Neural crest cell (in vitro differentiated cells): Measurements from ENCODE around the gene IDH3B. TPM values are rescaled to one million over a fixed set of nuclear protein-coding genes. Genes with fewer than 3 reads are reported as not detected.
A peak's percentile ranks its signal among the peaks of the same experiment; 100 is the strongest.

ENCODE experiments used
- DNase-seq: peaks from one replicate; pipeline ENCODE4 v3.0.0; 2021; ENCODE audit warnings: low read depth, mixed read lengths, low spot score
- H3K27ac Mint-ChIP-seq: one replicate; pipeline ENCODE4 v1.8.0; 2021; ENCODE audit warnings: mild to moderate bottlenecking, mixed read lengths; ENCODE audit not compliant: unreplicated experiment
- H3K27me3 Mint-ChIP-seq: 2 replicates; pipeline ENCODE4 v1.8.0; 2021; ENCODE audit warnings: low read depth, mild to moderate bottlenecking, mixed read lengths
- H3K36me3 Mint-ChIP-seq: 2 replicates; pipeline ENCODE4 v1.8.0; 2021; ENCODE audit warnings: low read depth, mild to moderate bottlenecking, mixed read lengths
- H3K4me1 Mint-ChIP-seq: 2 replicates; pipeline ENCODE4 v1.8.0; 2021; ENCODE audit warnings: mixed read lengths
- H3K4me3 Mint-ChIP-seq: one replicate; pipeline ENCODE4 v1.8.0; 2021; ENCODE audit warnings: mild to moderate bottlenecking, mixed read lengths
- H3K9me3 Mint-ChIP-seq: 2 replicates; pipeline ENCODE4 v1.8.0; 2021; ENCODE audit warnings: mixed read lengths
- total RNA-seq: library from RNA; stranded (reverse); gene quantifications from 2 replicates; pipeline ENCODE4 v1.2.1, GENCODE V29; 2021
- TF ChIP-seq, protein P1 (sequence below): fragments of 200-600 bp; sonication (generic); conservative IDR thresholded peaks from 2 replicates; pipeline ENCODE4 v1.5.0; 2021; ENCODE audit warnings: antibody characterized with exemption, mild to moderate bottlenecking

IDH3B gene
- total RNA-seq, 1 donor from 2014 or later = 100 TPM

DNA sequence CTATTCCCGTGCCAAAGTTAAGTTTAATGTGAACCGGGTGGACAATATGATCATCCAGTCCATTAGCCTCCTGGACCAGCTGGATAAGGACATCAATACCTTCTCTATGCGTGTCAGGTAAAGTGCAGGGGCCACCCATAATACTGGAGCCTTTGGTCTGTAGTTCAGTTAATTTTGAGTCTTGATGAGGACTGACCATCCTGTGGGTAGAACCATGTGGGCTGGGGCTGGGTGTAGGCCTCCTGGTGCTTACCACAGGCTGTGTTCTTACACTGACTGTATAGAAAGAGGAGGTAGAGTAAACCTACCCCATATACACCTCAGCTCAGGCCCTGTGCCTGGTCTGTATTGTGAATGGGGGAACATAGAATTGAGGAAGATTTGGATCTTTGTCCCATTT lies 9.2 kb downstream of the IDH3B start:
- TF ChIP-seq, protein P1, sequence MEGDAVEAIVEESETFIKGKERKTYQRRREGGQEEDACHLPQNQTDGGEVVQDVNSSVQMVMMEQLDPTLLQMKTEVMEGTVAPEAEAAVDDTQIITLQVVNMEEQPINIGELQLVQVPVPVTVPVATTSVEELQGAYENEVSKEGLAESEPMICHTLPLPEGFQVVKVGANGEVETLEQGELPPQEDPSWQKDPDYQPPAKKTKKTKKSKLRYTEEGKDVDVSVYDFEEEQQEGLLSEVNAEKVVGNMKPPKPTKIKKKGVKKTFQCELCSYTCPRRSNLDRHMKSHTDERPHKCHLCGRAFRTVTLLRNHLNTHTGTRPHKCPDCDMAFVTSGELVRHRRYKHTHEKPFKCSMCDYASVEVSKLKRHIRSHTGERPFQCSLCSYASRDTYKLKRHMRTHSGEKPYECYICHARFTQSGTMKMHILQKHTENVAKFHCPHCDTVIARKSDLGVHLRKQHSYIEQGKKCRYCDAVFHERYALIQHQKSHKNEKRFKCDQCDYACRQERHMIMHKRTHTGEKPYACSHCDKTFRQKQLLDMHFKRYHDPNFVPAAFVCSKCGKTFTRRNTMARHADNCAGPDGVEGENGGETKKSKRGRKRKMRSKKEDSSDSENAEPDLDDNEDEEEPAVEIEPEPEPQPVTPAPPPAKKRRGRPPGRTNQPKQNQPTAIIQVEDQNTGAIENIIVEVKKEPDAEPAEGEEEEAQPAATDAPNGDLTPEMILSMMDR = no peak
- peaks cover 31% of the 10 kb centered on the region for H3K4me1 Mint-ChIP-seq
- peaks cover 3% of the 10 kb centered on the region for H3K27me3 Mint-ChIP-seq
- H3K27ac Mint-ChIP-seq = peak overlapping the region; percentile 35
- H3K4me3 Mint-ChIP-seq = peak overlapping the region; percentile 89
- peaks cover 52% of the 10 kb centered on the region for H3K36me3 Mint-ChIP-seq
- no peaks in the 10 kb centered on the region for H3K9me3 Mint-ChIP-seq
- no peak for DNase-seq

DNA sequence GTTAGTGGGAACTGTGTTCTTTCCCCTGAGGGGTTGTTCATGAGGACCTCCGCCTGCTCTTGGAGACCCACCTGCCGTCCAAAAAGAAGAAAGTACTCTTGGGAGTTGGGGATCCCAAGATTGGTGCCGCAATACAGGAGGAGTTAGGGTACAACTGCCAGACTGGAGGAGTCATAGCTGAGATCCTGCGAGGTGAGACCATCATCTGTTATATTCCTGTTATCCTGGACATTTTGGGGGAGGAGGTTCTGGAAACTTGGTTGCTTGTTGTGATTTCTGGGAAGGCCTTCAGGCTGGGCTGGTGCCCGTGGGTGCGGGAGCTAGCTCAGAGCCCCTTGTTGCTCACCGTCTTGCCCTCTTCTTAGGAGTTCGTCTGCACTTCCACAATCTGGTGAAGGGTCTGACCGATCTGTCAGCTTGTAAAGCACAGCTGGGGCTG lies 9.6 kb downstream of the IDH3B start:
- Mint-ChIP-seq H3K36me3 (peaks cover 48% of the 10 kb centered on the region), H3K9me3 (no peaks in the 10 kb centered on the region), H3K27ac (peak overlapping the region; percentile 50), H3K4me1 (peaks cover 31% of the 10 kb centered on the region), H3K27me3 (peaks cover under 1% of the 10 kb centered on the region), H3K4me3 (peak overlapping the region; percentile 89)
- no peak for DNase-seq
- TF ChIP-seq, protein P1 = no peak

DNA sequence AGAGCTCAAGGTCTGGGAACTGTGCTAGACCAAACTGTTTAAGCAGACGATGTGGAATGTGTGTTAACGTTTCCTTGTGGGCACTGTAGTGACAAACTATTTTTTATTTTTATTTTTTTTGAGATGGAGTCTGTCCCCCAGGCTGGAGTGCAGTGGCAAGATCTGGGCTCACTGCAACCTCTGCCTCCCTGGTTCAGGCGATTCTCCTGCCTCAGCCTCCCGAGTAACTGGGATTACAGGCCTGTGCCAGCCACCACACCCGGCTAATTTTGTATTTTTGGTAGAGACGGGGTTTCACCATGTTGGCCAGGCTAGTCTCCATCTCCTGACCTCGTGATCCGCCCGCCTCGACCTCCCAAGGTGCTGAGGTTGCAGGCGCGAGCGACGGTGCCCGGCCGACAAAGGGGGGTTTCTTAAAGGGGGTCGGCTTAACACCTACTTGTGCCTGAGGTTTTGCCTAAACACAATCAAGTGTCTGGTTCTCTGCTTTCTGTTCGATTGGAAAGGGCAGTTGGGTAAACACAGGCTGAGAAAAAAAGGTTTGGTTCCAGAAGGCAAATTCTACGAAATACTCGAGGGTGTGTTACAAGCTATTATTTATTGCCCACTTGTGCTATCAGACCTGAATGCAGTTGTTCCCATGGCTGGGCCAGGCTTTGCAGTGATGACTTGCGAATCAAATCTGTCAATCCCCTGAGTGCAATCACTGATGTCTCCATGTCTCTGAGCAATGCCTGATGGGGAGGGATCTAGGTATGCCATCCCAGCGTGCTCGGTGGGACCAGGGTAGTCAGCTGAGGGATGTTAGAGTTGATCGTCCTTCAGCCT lies 10.2 kb downstream of the IDH3B start:
- Mint-ChIP-seq H3K9me3 (no peaks in the 10 kb centered on the region), H3K36me3 (peaks cover 43% of the 10 kb centered on the region), H3K27ac (peak overlapping the region; percentile 50), H3K27me3 (no peaks in the 10 kb centered on the region), H3K4me3 (peak overlapping the region; percentile 89), H3K4me1 (peaks cover 31% of the 10 kb centered on the region)
- TF ChIP-seq, protein P1 = no peak
- no peak for DNase-seq

DNA sequence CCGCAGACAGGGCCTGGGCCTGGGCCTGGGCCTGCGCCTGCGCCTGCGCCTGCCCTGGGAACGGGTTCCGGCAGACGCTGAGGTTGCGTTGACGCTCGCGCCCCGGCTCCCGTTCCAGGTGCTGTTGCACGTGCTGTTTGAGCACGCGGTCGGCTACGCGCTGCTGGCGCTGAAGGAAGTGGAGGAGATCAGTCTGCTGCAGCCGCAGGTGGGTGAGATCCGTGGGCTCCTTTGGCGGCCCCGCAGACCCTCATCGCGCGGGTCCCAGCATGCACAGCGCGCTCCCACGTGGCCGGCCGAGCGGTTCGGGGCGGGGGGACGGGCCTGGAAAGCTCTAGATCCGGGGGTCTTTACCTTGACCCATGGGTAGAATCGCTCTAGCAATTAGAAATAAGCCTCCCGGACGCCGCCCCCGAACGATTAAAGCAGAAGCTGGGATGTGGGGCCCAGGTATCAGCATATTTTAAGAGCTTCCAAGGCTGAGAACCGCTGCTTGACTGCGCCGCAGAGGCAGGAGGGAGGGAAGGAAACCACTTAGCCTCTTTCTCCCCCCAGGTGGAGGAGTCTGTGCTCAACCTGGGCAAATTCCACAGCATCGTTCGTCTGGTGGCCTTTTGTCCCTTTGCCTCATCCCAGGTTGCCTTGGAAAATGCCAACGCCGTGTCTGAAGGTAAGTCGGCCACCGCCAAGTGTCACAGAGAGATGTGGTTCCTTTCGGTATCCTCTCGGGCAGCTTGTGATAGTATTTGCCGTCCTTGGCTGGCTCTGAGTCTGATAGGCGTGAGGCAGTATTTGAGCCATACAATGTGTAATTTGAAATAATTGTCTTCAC lies 11.1 kb downstream of the IDH3B start:
- peak overlapping the region; percentile 89 for H3K4me3 Mint-ChIP-seq
- H3K27ac Mint-ChIP-seq = peak overlapping the region; percentile 92
- peaks cover 31% of the 10 kb centered on the region for H3K4me1 Mint-ChIP-seq
- H3K27me3 Mint-ChIP-seq = no peaks in the 10 kb centered on the region
- DNase-seq = peak; percentile 47
- H3K36me3 Mint-ChIP-seq = peaks cover 39% of the 10 kb centered on the region
- H3K9me3 Mint-ChIP-seq = no peaks in the 10 kb centered on the region
- TF ChIP-seq, protein P1 = no peak

DNA sequence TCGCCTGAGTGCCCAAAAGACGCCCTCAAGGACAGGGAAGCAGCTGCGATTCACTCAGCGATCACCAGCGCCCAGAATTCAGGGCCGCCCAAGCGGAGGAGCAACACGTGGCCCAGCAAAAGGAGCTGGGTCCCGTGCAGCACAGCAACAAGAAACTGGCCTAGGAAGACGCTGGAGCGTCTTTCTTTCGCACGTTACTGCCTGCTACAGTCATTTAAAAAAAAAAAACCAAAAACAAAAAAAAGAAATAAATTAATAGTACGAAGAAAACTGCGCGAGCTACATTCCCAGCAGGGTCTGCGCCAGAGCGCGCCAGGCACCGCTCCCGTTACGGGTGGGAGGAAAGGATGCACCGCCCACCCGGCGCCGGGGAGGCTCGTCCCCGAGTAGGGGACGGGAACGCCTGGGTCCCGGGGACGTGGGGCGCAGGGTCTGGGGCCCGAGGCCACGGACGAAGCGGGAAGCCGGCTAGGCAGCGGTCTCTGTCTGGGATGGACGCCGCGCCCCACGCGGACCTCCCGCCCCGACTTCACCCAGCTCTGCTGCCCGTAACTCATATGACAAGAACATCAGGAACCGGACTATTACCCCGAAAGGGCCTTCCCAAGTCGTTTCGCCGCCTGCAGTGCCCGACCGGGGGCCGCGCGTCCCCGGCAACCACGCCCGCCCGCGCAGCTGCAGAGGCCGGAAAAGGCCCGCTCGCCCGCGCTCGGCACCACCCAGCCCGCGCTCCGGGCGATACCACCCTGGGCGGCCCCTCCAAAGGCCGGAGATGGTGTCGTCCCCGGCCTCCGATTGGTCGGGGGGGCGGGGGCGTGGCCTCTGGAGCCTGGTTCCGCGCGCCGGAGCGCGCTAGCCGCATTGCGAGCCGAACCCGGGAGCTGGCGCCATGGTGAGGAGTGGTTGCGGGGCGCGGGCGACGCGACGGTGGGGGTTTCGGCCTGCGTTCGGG lies 12.0 kb downstream of the IDH3B start, which contains the start of gene NOP56:
Gene NOP56, plus strand, starts transcription at position 861 of the 952 bp plus-strand sequence. Its CDS starts 29 bp downstream, at position 890.
- TF ChIP-seq, protein P1 = no peak
- Mint-ChIP-seq H3K4me1 (peaks cover 31% of the 10 kb centered on the region), H3K4me3 (peak within 1 kb of the TSS; percentile 98), H3K36me3 (peaks cover 30% of the 10 kb centered on the region), H3K27ac (peak within 1 kb of the TSS; percentile 92), H3K27me3 (no peaks in the 10 kb centered on the region), H3K9me3 (no peaks in the 10 kb centered on the region)
- peak; percentile 97 for DNase-seq
